Measurements from ENCODE around the gene ZC3H18. TPM values are rescaled to one million over a fixed set of nuclear protein-coding genes. Genes with fewer than 3 reads are reported as not detected.
A peak's percentile ranks its signal among the peaks of the same experiment; 100 is the strongest.

ZC3H18 gene
- total and polyA plus RNA-seq, 3 experiments from 2014 or later = 21.6 to 102 (median 91.4) TPM

DNA sequence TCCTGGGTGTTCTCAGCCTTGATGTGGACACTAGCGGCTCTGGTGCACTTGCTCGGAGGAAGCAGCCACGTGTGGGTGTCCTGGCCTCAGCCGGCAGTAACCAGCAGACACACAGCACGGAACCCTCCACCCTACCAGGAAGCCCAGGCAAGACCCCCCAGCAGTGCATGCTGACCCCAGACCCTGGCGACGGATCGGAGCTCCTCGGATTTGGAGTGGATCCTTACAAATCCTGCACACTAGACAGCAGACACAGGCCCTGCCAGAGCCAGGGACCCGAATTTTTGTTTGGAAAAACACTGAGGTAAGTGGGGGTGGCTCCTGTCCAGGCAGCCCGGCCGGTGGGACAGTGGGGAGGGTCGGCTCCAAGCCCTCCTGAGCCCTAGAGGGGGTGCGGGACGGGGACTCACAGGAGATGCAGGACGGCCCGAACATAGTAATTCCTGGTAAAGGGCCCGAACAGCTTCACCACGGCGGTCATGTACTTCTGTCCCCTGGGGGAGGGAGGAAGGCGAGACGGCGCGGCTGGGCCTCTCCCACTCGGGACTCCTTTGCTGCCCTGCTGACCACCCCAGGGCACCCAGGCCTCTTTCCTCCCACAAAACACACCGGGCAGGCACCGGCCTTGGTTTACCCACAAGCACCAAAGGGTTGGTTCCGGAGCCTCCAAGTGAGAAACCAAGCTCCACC is 76.3 kb downstream of the ZC3H18 start:
- Mint-ChIP-seq H3K27ac (peak overlapping the region in 3 of 8 donors; percentile 42 to 92 (median 87)), H3K27me3 (peaks cover 0 to 2% of the 10 kb centered on the region in 2 donors), H3K9me3 (no peaks in the 10 kb centered on the region), H3K4me3 (peak overlapping the region in 1 of 7 donors; percentile 16), H3K4me1 (peaks cover 24 to 52% (median 24%) of the 10 kb centered on the region in 3 donors), H3K36me3 (peaks cover 0 to 63% (median 4%) of the 10 kb centered on the region in 3 donors)
- no peak overlapping the region for H3K27ac ChIP-seq (ENCODE audit: low read depth, low read length)
- H3K27me3 ChIP-seq (ENCODE audit: insufficient read depth, low read length, poor library complexity, severe bottlenecking) = no peaks in the 10 kb centered on the region
- H3K4me1 ChIP-seq (ENCODE audit: insufficient read depth, low read length) = peaks cover 18% of the 10 kb centered on the region
- no peak for DNase-seq
- H3K36me3 ChIP-seq (ENCODE audit: insufficient read depth, low read length) = peaks cover 5% of the 10 kb centered on the region
- CTCF ChIA-PET = interaction anchor here (2.7 kb wide), 1 partner anchor 14 kb away, joined by 5 read pairs; no protein-coding TSS in a partner anchor
- POLR2A ChIA-PET = no interaction called here
- no peak overlapping the region for H3K4me3 ChIP-seq (ENCODE audit: low read length)
- H3K9me3 ChIP-seq (ENCODE audit: low read length) = no peaks in the 10 kb centered on the region

DNA sequence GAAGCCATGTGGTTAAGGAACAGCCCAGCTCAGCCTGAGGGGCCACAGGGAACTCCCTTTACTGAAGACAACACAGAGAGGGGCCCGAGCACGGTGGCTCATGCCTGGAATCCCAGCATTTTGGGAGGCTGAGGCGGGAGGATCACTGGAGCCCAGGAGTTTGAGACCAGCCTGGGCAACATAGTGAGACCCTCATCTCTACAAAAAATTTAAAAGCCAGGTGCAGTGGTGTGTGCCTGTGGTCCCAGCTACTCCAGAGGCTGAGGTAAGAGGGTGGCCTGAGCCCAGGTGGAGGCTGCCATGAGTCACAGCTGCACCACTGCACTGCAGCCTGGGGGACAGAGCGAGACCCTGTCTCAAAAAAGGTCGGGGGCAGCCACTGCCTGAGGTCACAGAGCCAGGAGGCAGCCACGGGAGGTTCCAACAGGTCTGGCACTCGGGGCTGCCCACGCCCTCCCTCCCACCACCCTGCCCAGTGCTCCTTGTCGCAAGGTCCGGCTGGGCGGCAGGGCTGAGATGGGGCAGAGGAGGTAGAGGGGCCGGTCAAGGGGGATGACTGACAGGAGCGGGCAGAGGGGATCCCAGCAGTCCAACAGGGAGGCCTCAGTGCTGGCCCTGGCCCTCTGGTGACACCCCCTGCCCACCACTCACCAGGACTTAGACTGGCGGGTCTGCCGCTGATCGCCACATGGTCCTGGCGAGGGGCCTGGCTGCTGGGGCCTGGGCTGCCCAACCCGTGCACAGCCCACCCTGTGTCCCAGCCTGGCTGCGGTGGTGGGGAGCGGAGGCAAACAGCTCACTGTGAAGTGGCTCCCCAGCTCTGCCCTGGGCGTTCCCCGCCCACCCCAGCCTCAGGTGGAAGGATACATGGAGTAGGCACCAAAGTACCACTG is 77.2 kb downstream of the ZC3H18 start:
- no peak overlapping the region for H3K4me3 ChIP-seq (ENCODE audit: low read length)
- peaks cover 24% of the 10 kb centered on the region for H3K4me1 ChIP-seq (ENCODE audit: insufficient read depth, low read length)
- H3K9me3 ChIP-seq (ENCODE audit: low read length) = no peaks in the 10 kb centered on the region
- Mint-ChIP-seq H3K27me3 (peaks cover 0 to 2% of the 10 kb centered on the region in 2 donors), H3K27ac (peak overlapping the region in 4 of 8 donors; percentile 33 to 92 (median 56)), H3K4me1 (peaks cover 20 to 53% (median 26%) of the 10 kb centered on the region in 3 donors), H3K36me3 (peaks cover 0 to 56% (median 4%) of the 10 kb centered on the region in 3 donors), H3K4me3 (peak overlapping the region in 4 of 7 donors; percentile 8 to 73 (median 40)), H3K9me3 (no peaks in the 10 kb centered on the region)
- H3K27me3 ChIP-seq (ENCODE audit: insufficient read depth, low read length, poor library complexity, severe bottlenecking) = no peaks in the 10 kb centered on the region
- ChIA-PET CTCF (interaction anchor here (2.7 kb wide), 1 partner anchor 15 kb away, joined by 5 read pairs; no protein-coding TSS in a partner anchor), POLR2A (no interaction called here)
- H3K27ac ChIP-seq (ENCODE audit: low read depth, low read length) = no peak overlapping the region
- peaks cover 5% of the 10 kb centered on the region for H3K36me3 ChIP-seq (ENCODE audit: insufficient read depth, low read length)
- DNase-seq = peak in 1 of 5 donors; percentile 38

DNA sequence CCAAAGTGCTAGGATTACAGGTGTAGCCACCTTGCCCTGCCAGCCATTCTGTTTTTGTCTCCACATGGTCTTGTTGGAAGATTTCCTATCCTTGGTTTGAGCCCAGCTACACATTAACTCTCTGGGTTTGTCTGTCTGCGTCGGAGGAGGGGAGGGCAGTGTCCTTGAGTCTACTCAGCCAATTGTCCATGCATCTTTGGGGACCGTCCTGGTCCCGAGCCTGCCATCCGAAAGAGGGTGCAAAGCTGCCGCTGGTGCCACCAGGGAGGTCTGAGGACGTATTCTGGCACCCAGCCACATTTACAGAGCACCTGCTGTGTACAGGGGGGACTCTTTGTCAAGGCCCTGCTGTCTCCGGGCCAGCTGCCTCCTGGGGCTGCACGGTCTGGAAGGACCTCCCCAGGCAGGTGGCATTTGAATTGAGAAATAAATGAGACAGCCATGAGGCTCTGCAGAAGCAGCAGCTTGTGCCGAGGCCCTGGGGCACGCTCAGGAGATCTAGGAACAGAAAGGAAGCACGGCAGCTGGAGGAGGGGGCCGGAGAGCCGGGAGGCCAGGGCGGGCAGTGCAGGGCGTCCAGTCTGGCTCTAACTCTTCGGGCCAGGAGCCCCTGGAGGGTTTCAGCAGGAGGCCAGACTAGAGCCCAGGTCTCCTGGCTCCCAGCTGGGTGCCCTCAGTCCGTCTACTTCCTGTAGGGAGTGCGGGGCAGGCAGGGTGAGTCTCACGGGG is 79.2 kb downstream of the ZC3H18 start:
- Mint-ChIP-seq H3K36me3 (peaks cover 0 to 53% (median 0%) of the 10 kb centered on the region in 3 donors), H3K27ac (peak overlapping the region; percentile 25 to 98 (median 87)), H3K4me3 (peak overlapping the region; percentile 90 to 98 (median 95)), H3K4me1 (peaks cover 18 to 48% (median 21%) of the 10 kb centered on the region in 3 donors), H3K27me3 (peaks cover 0 to 2% of the 10 kb centered on the region in 2 donors), H3K9me3 (no peaks in the 10 kb centered on the region)
- H3K27me3 ChIP-seq (ENCODE audit: insufficient read depth, low read length, poor library complexity, severe bottlenecking) = no peaks in the 10 kb centered on the region
- H3K27ac ChIP-seq (ENCODE audit: low read depth, low read length) = peak overlapping the region; percentile 95
- ChIA-PET POLR2A (interaction anchor here (0.6 to 3.3 kb wide), 10 partner anchors 9 to 162 kb away, joined by 3 to 9 read pairs (median 3); partner anchors contain the start of gene APRT), CTCF (interaction anchor here (0.8 to 1.9 kb wide), 4 partner anchors 29 to 88 kb away, joined by 3 to 6 read pairs (median 4); no protein-coding TSS in a partner anchor)
- H3K4me1 ChIP-seq (ENCODE audit: insufficient read depth, low read length) = peaks cover 24% of the 10 kb centered on the region
- DNase-seq = no peak
- H3K9me3 ChIP-seq (ENCODE audit: low read length) = no peaks in the 10 kb centered on the region
- peak overlapping the region; percentile 96 for H3K4me3 ChIP-seq (ENCODE audit: low read length)
- peaks cover 5% of the 10 kb centered on the region for H3K36me3 ChIP-seq (ENCODE audit: insufficient read depth, low read length)

DNA sequence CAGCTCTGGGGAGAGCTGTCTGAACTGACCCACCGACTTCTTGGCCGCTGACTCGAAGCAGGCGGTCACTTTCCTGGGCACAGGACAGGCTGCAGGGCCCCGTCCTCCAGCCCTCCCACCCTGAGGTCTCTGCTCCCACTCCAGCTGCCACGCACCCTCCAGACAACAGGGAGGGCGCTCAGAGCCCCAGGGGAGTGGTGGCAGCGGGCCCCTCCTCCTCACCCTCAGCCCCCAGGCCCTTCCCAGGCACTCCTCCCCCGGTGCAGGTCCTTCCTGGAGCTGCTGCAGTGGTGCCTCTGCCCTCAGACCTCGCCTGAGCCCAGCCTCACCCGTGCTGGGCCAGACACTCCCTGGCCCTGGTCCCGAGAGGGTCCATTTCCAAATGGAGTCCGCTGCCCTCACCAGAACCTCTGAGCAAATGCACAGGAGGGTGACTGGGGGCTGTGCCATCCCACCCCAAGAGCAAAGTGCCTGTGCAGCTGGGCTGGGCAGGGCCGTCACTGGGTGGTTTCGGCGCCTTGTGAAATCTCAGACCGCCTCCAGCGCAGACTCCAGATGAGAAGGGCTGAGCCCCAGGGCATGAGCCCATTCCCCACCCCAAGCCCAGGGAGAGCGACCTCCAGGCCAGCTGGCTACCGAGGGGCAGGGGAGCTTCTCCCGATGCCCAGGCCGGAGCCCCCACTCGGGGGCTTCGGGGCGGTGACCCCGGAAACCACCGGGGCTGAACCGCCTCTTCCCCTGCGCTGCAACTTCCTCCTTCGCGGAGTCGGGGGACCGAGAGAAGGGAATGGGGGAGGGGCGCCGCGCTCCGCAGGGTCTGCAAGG is 79.9 kb downstream of the ZC3H18 start:
- Mint-ChIP-seq H3K4me3 (peak overlapping the region; percentile 90 to 98 (median 95)), H3K9me3 (no peaks in the 10 kb centered on the region), H3K36me3 (peaks cover 0 to 53% (median 0%) of the 10 kb centered on the region in 3 donors), H3K27ac (peak overlapping the region; percentile 67 to 98 (median 94)), H3K4me1 (peaks cover 14 to 43% (median 16%) of the 10 kb centered on the region in 3 donors), H3K27me3 (peaks cover 0 to 2% of the 10 kb centered on the region in 2 donors)
- ChIA-PET CTCF (interaction anchor here (0.8 to 1.9 kb wide), 3 partner anchors 30 to 87 kb away, joined by 3 to 6 read pairs (median 5); no protein-coding TSS in a partner anchor), POLR2A (interaction anchor here (0.8 to 3.3 kb wide), 5 partner anchors 10 to 162 kb away, joined by 3 to 9 read pairs (median 3); partner anchors contain the start of gene APRT)
- Histone ChIP-seq H3K9me3 (ENCODE audit: low read length) (no peaks in the 10 kb centered on the region), H3K4me1 (ENCODE audit: insufficient read depth, low read length) (peaks cover 24% of the 10 kb centered on the region), H3K36me3 (ENCODE audit: insufficient read depth, low read length) (peaks cover 5% of the 10 kb centered on the region), H3K27ac (ENCODE audit: low read depth, low read length) (peak overlapping the region; percentile 95), H3K27me3 (ENCODE audit: insufficient read depth, low read length, poor library complexity, severe bottlenecking) (no peaks in the 10 kb centered on the region), H3K4me3 (ENCODE audit: low read length) (peak overlapping the region; percentile 96)
- peak in 4 of 5 donors; percentile 30 to 71 (median 54) for DNase-seq

DNA sequence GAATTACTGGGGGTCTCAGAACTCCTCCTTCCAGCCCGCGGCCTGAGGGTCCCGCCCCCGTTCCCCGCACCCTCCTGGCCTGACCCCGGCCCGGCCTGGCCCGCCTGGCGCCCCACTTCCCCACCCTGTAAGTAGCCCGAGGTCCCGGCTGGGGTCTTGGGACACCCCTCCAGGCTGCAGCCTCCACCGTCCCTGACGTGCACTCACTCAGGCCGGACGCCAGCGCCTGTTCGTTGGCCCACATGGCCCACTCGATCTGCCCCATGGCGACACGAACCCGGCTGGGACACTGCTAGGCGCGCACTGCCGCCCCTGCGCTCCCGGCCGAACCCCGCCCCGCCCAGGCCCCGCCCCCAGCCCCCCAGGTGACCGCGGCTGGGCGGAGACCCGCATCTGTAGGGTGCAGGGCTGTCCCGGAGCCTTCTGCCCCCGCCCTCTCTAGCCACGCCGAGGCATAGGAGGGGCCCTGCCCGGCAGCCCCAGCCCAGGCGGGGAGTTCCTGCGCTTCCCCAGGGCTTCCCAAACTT is 80.6 kb downstream of the ZC3H18 start, which contains the start of gene CYBA:
Gene CYBA, minus strand, starts transcription at position 305 of the 527 bp plus-strand sequence. Its CDS starts 40 bp downstream, at position 265.
- Histone ChIP-seq H3K9me3 (ENCODE audit: low read length) (no peaks in the 10 kb centered on the region), H3K4me1 (ENCODE audit: insufficient read depth, low read length) (peaks cover 24% of the 10 kb centered on the region), H3K27me3 (ENCODE audit: insufficient read depth, low read length, poor library complexity, severe bottlenecking) (no peaks in the 10 kb centered on the region), H3K36me3 (ENCODE audit: insufficient read depth, low read length) (peaks cover 5% of the 10 kb centered on the region), H3K4me3 (ENCODE audit: low read length) (peak within 1 kb of the TSS; percentile 96), H3K27ac (ENCODE audit: low read depth, low read length) (peak within 1 kb of the TSS; percentile 95)
- Mint-ChIP-seq H3K4me3 (peak within 1 kb of the TSS; percentile 90 to 98 (median 95)), H3K4me1 (peaks cover 13 to 39% (median 13%) of the 10 kb centered on the region in 3 donors), H3K27me3 (peaks cover 0 to 2% of the 10 kb centered on the region in 2 donors), H3K27ac (peak within 1 kb of the TSS; percentile 80 to 100 (median 95)), H3K36me3 (peaks cover 0 to 48% (median 0%) of the 10 kb centered on the region in 3 donors), H3K9me3 (no peaks in the 10 kb centered on the region)
- CTCF ChIA-PET = interaction anchor here (1.9 kb wide), 1 partner anchor 87 kb away, joined by 5 read pairs; no protein-coding TSS in a partner anchor
- DNase-seq = peak; percentile 76 to 90 (median 83)
- POLR2A ChIA-PET = interaction anchor here (0.5 to 3.3 kb wide), 4 partner anchors 9 to 51 kb away, joined by 3 to 9 read pairs (median 5); no protein-coding TSS in a partner anchor

DNA sequence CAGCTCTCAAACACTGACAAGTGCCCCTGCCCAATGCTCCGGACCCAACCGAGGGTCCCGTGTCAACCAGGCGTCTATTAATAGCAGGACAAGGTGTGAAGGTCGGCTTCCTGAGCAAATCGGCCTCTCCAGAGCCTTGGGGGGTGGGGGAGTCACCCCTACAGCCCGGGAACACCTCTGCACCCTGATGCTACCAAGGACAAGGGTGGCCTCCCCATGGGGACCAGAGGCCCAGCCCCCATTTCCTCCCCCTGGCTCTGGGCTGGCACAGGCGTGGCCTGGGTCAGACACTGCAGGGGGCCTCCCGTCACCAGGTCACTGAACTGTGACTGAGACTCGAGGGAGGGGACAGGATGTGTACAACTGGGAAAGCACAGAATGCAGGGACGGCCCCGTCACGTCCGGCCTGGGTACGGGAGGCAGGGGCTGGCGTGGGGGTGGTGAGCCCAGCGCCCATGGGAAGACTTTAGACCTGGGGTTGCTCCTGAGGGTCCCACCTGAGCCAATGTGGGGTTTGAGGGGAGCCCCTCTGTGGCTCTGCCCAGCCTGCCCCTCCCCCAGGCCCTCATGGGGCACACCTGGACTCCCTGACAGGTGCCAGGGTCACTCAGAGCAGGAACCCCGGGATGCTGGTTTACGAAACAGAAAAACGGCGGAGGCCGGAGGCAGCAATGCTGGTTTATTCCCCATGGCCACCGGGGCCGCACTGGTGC is 81.2 kb downstream of the ZC3H18 start:
- CTCF ChIA-PET = interaction anchor here (1.3 kb wide), 1 partner anchor 11 kb away, joined by 5 read pairs; the partner anchor contains the start of gene MVD
- Histone ChIP-seq H3K4me3 (ENCODE audit: low read length) (peak overlapping the region; percentile 96), H3K9me3 (ENCODE audit: low read length) (no peaks in the 10 kb centered on the region)

More for the DNA sequence above, 81.2 kb downstream of the ZC3H18 start:
- peaks cover 13 to 36% (median 13%) of the 10 kb centered on the region in 3 donors for H3K4me1 Mint-ChIP-seq
- POLR2A ChIA-PET = interaction anchor here (0.5 to 3.3 kb wide), 3 partner anchors 10 to 50 kb away, joined by 3 to 9 read pairs (median 6); no protein-coding TSS in a partner anchor
- peak overlapping the region; percentile 80 to 100 (median 95) for H3K27ac Mint-ChIP-seq
- H3K4me3 Mint-ChIP-seq = peak overlapping the region; percentile 88 to 98 (median 92)
- Histone ChIP-seq H3K4me1 (ENCODE audit: insufficient read depth, low read length) (peaks cover 24% of the 10 kb centered on the region), H3K27ac (ENCODE audit: low read depth, low read length) (peak overlapping the region; percentile 95), H3K27me3 (ENCODE audit: insufficient read depth, low read length, poor library complexity, severe bottlenecking) (no peaks in the 10 kb centered on the region), H3K36me3 (ENCODE audit: insufficient read depth, low read length) (peaks cover 5% of the 10 kb centered on the region)
- H3K9me3 Mint-ChIP-seq = no peaks in the 10 kb centered on the region
- H3K27me3 Mint-ChIP-seq = peaks cover 0 to 2% of the 10 kb centered on the region in 2 donors
- peaks cover 0 to 45% (median 0%) of the 10 kb centered on the region in 3 donors for H3K36me3 Mint-ChIP-seq
- DNase-seq = peak; percentile 59 to 87 (median 82)
